ENCODE data around the gene FAM50B. TPM values are rescaled to one million over a fixed set of nuclear protein-coding genes. Genes with fewer than 3 reads are reported as not detected.

The FAM50B gene
- polyA plus RNA-seq, 1 donor from 2014 or later, result 0.79 TPM

DNA sequence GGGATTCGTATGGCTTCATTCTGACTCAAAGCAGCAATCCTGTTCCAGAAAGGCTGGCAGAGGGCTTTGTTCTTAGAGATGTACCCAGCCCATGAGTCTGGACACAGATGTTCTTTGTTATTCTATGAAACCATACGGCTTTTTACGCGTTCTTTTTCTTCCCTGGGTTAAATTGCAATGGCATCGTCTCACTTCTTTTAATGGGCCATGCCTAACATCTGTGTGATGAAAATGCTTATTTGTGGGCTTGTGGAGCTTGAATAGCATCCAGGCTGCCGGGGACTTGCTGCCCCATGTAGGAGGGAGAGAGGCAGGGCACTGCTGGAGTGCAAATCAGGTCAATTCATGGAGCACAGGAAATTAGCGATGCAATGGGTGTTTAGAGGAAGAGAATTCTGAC is 19.4 kb downstream of the FAM50B start:
- H3K27ac ChIP-seq (ENCODE audit: low read length), result no peak overlapping the region
- no peaks in the 10 kb centered on the region for H3K9me2 ChIP-seq (ENCODE audit: insufficient read depth, low read length)
- H3K36me3 ChIP-seq (ENCODE audit: insufficient read depth, low read length), result no peaks in the 10 kb centered on the region
- H3K79me2 ChIP-seq (replicated peaks; ENCODE audit: insufficient read depth, low read length), result no peaks in the 10 kb centered on the region
- H2AFZ ChIP-seq (ENCODE audit: low read depth, low read length), result no peak overlapping the region
- no peak overlapping the region for H3K4me2 ChIP-seq (ENCODE audit: low read length)
- H4K20me1 ChIP-seq (ENCODE audit: insufficient read depth), result no peaks in the 10 kb centered on the region
- H3K9ac ChIP-seq (ENCODE audit: low read length), result no peak overlapping the region
- no peak for TF ChIP-seq MXI1 (conservative IDR thresholded peaks at IDR 0.05; ENCODE audit: poor library complexity, severe bottlenecking)
- TF ChIP-seq EP300 (conservative IDR thresholded peaks at IDR 0.05; ENCODE audit: poor library complexity, severe bottlenecking), result no peak
- no peak for TF ChIP-seq TAF1 (IDR thresholded peaks at IDR 0.05; ENCODE audit: low read depth)
- TF ChIP-seq, protein P1, sequence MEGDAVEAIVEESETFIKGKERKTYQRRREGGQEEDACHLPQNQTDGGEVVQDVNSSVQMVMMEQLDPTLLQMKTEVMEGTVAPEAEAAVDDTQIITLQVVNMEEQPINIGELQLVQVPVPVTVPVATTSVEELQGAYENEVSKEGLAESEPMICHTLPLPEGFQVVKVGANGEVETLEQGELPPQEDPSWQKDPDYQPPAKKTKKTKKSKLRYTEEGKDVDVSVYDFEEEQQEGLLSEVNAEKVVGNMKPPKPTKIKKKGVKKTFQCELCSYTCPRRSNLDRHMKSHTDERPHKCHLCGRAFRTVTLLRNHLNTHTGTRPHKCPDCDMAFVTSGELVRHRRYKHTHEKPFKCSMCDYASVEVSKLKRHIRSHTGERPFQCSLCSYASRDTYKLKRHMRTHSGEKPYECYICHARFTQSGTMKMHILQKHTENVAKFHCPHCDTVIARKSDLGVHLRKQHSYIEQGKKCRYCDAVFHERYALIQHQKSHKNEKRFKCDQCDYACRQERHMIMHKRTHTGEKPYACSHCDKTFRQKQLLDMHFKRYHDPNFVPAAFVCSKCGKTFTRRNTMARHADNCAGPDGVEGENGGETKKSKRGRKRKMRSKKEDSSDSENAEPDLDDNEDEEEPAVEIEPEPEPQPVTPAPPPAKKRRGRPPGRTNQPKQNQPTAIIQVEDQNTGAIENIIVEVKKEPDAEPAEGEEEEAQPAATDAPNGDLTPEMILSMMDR (IDR thresholded peaks at IDR 0.05; ENCODE audit: poor library complexity, severe bottlenecking), result no peak
- TF ChIP-seq POLR2AphosphoS5 (IDR thresholded peaks at IDR 0.05), result no peak
- TF ChIP-seq EZH2 (IDR thresholded peaks at IDR 0.05; ENCODE audit: borderline replicate concordance, insufficient read depth, low read length, poor library complexity, severe bottlenecking), result no peak
- H3F3A ChIP-seq (ENCODE audit: insufficient read depth, low read length, poor library complexity, severe bottlenecking), result no peaks in the 10 kb centered on the region
- H3K27me3 ChIP-seq (ENCODE audit: insufficient read depth, low read depth, low read length), result no peaks in the 10 kb centered on the region
- no peak overlapping the region for H3K4me3 ChIP-seq (ENCODE audit: low read length)
- no peaks in the 10 kb centered on the region for H3K9me3 ChIP-seq (ENCODE audit: low read length)

DNA sequence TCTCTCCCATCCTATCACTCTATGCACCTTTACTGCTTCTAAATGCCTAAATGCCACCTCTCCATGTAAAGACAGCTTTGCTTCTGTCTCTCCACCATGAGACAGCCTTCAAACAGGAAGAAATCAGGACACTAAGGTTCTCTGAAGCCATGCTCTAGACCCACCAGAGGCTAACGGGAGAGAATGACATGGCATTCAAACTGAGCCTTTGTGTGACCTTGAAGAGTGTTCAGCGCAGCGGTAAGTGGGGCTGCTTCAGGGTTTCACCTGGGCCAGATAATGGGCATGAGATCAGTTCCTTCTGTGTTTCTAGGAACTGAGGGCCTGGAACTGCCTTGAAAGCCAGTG is 20.1 kb downstream of the FAM50B start:
- H3K4me2 ChIP-seq (ENCODE audit: low read length), result no peak overlapping the region
- H3K27ac ChIP-seq (ENCODE audit: low read length), result no peak overlapping the region
- H3K79me2 ChIP-seq (replicated peaks; ENCODE audit: insufficient read depth, low read length), result no peaks in the 10 kb centered on the region
- no peak overlapping the region for H2AFZ ChIP-seq (ENCODE audit: low read depth, low read length)
- no peak overlapping the region for H3K9ac ChIP-seq (ENCODE audit: low read length)
- no peaks in the 10 kb centered on the region for H4K20me1 ChIP-seq (ENCODE audit: insufficient read depth)
- no peaks in the 10 kb centered on the region for H3F3A ChIP-seq (ENCODE audit: insufficient read depth, low read length, poor library complexity, severe bottlenecking)
- no peaks in the 10 kb centered on the region for H3K9me3 ChIP-seq (ENCODE audit: low read length)
- no peak for TF ChIP-seq POLR2AphosphoS5 (IDR thresholded peaks at IDR 0.05)
- no peak for TF ChIP-seq SMC3 (conservative IDR thresholded peaks at IDR 0.05; ENCODE audit: poor library complexity)
- TF ChIP-seq EZH2 (IDR thresholded peaks at IDR 0.05; ENCODE audit: borderline replicate concordance, insufficient read depth, low read length, poor library complexity, severe bottlenecking), result no peak
- TF ChIP-seq RAD21 (conservative IDR thresholded peaks at IDR 0.05), result no peak
- no peak for TF ChIP-seq EP300 (conservative IDR thresholded peaks at IDR 0.05; ENCODE audit: poor library complexity, severe bottlenecking)
- TF ChIP-seq, protein P2, sequence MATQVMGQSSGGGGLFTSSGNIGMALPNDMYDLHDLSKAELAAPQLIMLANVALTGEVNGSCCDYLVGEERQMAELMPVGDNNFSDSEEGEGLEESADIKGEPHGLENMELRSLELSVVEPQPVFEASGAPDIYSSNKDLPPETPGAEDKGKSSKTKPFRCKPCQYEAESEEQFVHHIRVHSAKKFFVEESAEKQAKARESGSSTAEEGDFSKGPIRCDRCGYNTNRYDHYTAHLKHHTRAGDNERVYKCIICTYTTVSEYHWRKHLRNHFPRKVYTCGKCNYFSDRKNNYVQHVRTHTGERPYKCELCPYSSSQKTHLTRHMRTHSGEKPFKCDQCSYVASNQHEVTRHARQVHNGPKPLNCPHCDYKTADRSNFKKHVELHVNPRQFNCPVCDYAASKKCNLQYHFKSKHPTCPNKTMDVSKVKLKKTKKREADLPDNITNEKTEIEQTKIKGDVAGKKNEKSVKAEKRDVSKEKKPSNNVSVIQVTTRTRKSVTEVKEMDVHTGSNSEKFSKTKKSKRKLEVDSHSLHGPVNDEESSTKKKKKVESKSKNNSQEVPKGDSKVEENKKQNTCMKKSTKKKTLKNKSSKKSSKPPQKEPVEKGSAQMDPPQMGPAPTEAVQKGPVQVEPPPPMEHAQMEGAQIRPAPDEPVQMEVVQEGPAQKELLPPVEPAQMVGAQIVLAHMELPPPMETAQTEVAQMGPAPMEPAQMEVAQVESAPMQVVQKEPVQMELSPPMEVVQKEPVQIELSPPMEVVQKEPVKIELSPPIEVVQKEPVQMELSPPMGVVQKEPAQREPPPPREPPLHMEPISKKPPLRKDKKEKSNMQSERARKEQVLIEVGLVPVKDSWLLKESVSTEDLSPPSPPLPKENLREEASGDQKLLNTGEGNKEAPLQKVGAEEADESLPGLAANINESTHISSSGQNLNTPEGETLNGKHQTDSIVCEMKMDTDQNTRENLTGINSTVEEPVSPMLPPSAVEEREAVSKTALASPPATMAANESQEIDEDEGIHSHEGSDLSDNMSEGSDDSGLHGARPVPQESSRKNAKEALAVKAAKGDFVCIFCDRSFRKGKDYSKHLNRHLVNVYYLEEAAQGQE (IDR thresholded peaks at IDR 0.05; ENCODE audit: borderline replicate concordance), result no peak
- TF ChIP-seq, protein P1 (IDR thresholded peaks at IDR 0.05; ENCODE audit: poor library complexity, severe bottlenecking), result no peak
- no peak for TF ChIP-seq MXI1 (conservative IDR thresholded peaks at IDR 0.05; ENCODE audit: poor library complexity, severe bottlenecking)
- no peak for TF ChIP-seq TAF1 (IDR thresholded peaks at IDR 0.05; ENCODE audit: low read depth)
- H3K36me3 ChIP-seq (ENCODE audit: insufficient read depth, low read length), result no peaks in the 10 kb centered on the region
- H3K4me3 ChIP-seq (ENCODE audit: low read length), result no peak overlapping the region
- H3K9me2 ChIP-seq (ENCODE audit: insufficient read depth, low read length), result no peaks in the 10 kb centered on the region
- H3K27me3 ChIP-seq (ENCODE audit: insufficient read depth, low read depth, low read length), result no peaks in the 10 kb centered on the region
